ENCODE results near the gene AOAH. TPM values are rescaled to one million over a fixed set of nuclear protein-coding genes. Genes with fewer than 3 reads are reported as not detected.

The AOAH gene
- total and polyA plus RNA-seq, 9 of the 15 experiments (the other 6 are each of a cell fraction or from before 2014, with no cell fraction given): not detected

GRCh38 chr7:36650320-36650719, 74.0 kb downstream of the AOAH start (continued):
- TF ChIP-seq, protein P1, sequence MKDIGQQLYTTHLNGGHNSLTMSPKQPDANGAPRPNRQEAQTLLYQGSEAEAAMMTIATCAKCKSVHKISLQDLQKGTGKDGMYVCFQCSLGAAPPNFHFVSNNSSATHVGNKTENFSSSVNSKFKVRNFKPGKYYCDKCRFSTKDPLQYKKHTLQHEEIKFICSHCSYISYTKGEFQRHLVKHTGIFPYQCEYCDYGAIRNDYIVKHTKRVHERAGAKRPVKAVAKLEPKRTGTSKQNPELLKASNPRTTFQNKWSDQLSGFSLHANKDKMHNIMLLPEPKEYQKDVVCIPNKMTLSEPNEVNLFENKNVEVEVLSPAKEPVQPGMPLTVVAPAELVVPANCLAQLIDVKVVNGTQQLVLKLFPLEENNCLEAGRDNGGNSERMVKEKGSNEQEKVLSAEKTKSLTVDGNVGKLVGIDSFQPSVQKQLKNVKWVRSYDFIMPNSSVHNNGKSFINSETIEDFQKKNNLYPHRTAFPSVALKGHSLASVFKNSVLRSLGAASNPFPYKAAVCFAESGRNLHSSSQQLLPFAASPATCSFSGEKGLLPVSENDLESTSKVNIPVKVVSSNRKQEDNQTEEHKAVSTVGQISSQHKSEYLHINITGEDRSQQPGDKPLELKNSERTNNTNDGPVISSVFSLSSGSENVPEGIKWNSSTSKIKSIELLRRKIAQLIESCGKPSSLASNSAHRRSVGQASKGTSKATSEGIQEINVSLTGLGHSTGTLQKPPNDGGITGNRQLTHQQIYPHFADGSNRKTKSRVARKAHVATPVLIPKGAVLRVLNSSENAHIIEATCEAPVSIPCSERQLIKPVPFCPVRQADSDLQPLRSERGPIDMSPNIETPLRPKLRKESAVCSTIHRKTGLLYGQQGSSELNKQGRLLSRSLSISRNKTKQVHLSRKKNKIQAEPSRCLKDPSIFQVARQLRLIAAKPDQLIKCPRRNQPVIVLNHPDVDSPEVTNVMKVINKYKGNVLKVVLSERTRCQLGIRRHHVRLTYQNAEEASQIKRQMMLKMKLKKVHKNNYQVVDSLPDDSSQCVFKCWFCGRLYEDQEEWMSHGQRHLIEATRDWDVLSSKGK (CRISPR knock-in tag; IDR thresholded peaks at IDR 0.05): no peak
- TF ChIP-seq MCM7 (IDR thresholded peaks at IDR 0.05): no peak
- no peak for TF ChIP-seq ZNF316 (IDR thresholded peaks at IDR 0.05)
- TF ChIP-seq, protein P2, sequence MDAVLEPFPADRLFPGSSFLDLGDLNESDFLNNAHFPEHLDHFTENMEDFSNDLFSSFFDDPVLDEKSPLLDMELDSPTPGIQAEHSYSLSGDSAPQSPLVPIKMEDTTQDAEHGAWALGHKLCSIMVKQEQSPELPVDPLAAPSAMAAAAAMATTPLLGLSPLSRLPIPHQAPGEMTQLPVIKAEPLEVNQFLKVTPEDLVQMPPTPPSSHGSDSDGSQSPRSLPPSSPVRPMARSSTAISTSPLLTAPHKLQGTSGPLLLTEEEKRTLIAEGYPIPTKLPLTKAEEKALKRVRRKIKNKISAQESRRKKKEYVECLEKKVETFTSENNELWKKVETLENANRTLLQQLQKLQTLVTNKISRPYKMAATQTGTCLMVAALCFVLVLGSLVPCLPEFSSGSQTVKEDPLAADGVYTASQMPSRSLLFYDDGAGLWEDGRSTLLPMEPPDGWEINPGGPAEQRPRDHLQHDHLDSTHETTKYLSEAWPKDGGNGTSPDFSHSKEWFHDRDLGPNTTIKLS (IDR thresholded peaks at IDR 0.05; ENCODE audit: borderline replicate concordance, low read depth): no peak
- TF ChIP-seq BMI1 (IDR thresholded peaks at IDR 0.05; ENCODE audit: low read length): no peak
- no peak for TF ChIP-seq ASH1L (IDR thresholded peaks at IDR 0.05; ENCODE audit: borderline replicate concordance, low read depth, partially characterized antibody)
- no peak for TF ChIP-seq MGA (IDR thresholded peaks at IDR 0.05)
- no peak for TF ChIP-seq ZNF431 (CRISPR knock-in tag; IDR thresholded peaks at IDR 0.05)
- TF ChIP-seq WHSC1 (IDR thresholded peaks at IDR 0.05; ENCODE audit: low read length): no peak
- TF ChIP-seq TCF7L2 (IDR thresholded peaks at IDR 0.05; ENCODE audit: low read depth, low read length): no peak
- TF ChIP-seq CHCHD3 (CRISPR knock-in tag; IDR thresholded peaks at IDR 0.05): no peak
- TF ChIP-seq, protein P3, sequence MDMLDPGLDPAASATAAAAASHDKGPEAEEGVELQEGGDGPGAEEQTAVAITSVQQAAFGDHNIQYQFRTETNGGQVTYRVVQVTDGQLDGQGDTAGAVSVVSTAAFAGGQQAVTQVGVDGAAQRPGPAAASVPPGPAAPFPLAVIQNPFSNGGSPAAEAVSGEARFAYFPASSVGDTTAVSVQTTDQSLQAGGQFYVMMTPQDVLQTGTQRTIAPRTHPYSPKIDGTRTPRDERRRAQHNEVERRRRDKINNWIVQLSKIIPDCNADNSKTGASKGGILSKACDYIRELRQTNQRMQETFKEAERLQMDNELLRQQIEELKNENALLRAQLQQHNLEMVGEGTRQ (CRISPR knock-in tag; IDR thresholded peaks at IDR 0.05): no peak
